Right ventricle myocardium superior (tissue), 1 donor: ENCODE results near the gene THSD4. TPM values are rescaled to one million over a fixed set of nuclear protein-coding genes. Genes with fewer than 3 reads are reported as not detected.

ENCODE experiments used
- ATAC-seq: fragments of 200-7000 bp; cut with Tn5 transposase; one replicate; pipeline ENCODE4 v1.9.1; 2020; ENCODE audit warnings: mild to moderate bottlenecking; ENCODE audit not compliant: poor library complexity
- DNase-seq: peaks from one replicate; pipeline ENCODE4 v3.0.0-alpha.2; 2020
- intact Hi-C: fragments of 100-400 bp; cut with DNase I; formaldehyde crosslinking; loops from one replicate; pipeline ENCODE4 v1.11.2; 2022
- total RNA-seq: library from RNA; stranded (reverse); fragmentation: NEBNext Ultra II Directional; extraction: Animal tissue kit (Norgen Biotek cat#: 25700); gene quantifications from one replicate; pipeline ENCODE4 v1.2.1, GENCODE V29; 2021
- donor health status: DM: no; HTN: yes; CAD: no; lungs with severe emphysema.

THSD4 gene
- total RNA-seq, 1 donor from 2014 or later = 75.6 TPM

- DNase-seq (peak; percentile 66), ATAC-seq (no peak)
- intact Hi-C loops = no loop called here
Observed at GRCh38 chr15:71599418-71600151, 484.3 kb downstream of the THSD4 start.

- intact Hi-C loops = no loop called here
- ATAC-seq (no peak), DNase-seq (no peak)
Observed at GRCh38 chr15:71600237-71600636, 485.0 kb downstream of the THSD4 start.

- DNase-seq (no peak), ATAC-seq (no peak)
- intact Hi-C loops = no loop called here
Observed at GRCh38 chr15:71601038-71601834, 486.0 kb downstream of the THSD4 start.

- no peak for DNase-seq
- intact Hi-C loops = no loop called here
- no peak for ATAC-seq
Observed at GRCh38 chr15:71603379-71603778, 488.1 kb downstream of the THSD4 start.

- intact Hi-C loops = no loop called here
Observed at GRCh38 chr15:71607383-71607782, 492.1 kb downstream of the THSD4 start.

GRCh38 chr15:71610728-71611552, 495.7 kb downstream of the THSD4 start:
- intact Hi-C loops = no loop called here
- DNase-seq (no peak), ATAC-seq (peak; percentile 62)

More at GRCh38 chr15:71607383-71607782, 492.1 kb downstream of the THSD4 start:
- DNase-seq = no peak
- no peak for ATAC-seq

- no peak for DNase-seq
- intact Hi-C loops = no loop called here
- ATAC-seq = peak; percentile 21
Observed at GRCh38 chr15:71611553-71612396, 496.5 kb downstream of the THSD4 start.

GRCh38 chr15:71612397-71612722, 497.1 kb downstream of the THSD4 start:
- ATAC-seq = peak; percentile 8
- intact Hi-C loops = no loop called here
- no peak for DNase-seq

- intact Hi-C loops = no loop called here
- ATAC-seq (no peak), DNase-seq (no peak)
Observed at GRCh38 chr15:71612869-71613268, 497.6 kb downstream of the THSD4 start.

GRCh38 chr15:71623111-71623510, 507.8 kb downstream of the THSD4 start:
- intact Hi-C loops = no loop called here
- ATAC-seq (no peak), DNase-seq (no peak)

GRCh38 chr15:71626596-71627088, 511.4 kb downstream of the THSD4 start:
- no peak for ATAC-seq
- intact Hi-C loops = no loop called here
- no peak for DNase-seq

- ATAC-seq = no peak
- intact Hi-C loops = no loop called here
- no peak for DNase-seq
Observed at GRCh38 chr15:71627188-71627587, 511.9 kb downstream of the THSD4 start.

- DNase-seq = no peak
- ATAC-seq = no peak
- intact Hi-C loops = no loop called here
Observed at GRCh38 chr15:71627604-71628003, 512.3 kb downstream of the THSD4 start.

- ATAC-seq (no peak), DNase-seq (no peak)
- intact Hi-C loops = no loop called here
Observed at GRCh38 chr15:71628988-71629770, 513.9 kb downstream of the THSD4 start.

- no peak for DNase-seq
- intact Hi-C loops = no loop called here
- ATAC-seq = no peak
Observed at GRCh38 chr15:71629781-71630474, 514.7 kb downstream of the THSD4 start.

- ATAC-seq (no peak), DNase-seq (no peak)
- intact Hi-C loops = no loop called here
Observed at GRCh38 chr15:71630475-71630809, 515.2 kb downstream of the THSD4 start.

GRCh38 chr15:71632576-71633195, 517.4 kb downstream of the THSD4 start:
- no peak for ATAC-seq
- intact Hi-C loops = no loop called here
- no peak for DNase-seq
